Upper lobe of left lung (tissue), 6 donors: ENCODE results near the gene AXIN1. TPM values are rescaled to one million over a fixed set of nuclear protein-coding genes. Genes with fewer than 3 reads are reported as not detected.

Source experiments
- ATAC-seq, 2 donors: fragments of 200-7000 bp; cut with Tn5 transposase; one replicate each; pipeline ENCODE4 v1.9.1; 2022; ENCODE audit warnings: mild to moderate bottlenecking in 2 of 2, moderate library complexity in 2 of 2; ENCODE audit not compliant: low FRiP score in 2 of 2
- DNase-seq, 2 donors: peaks; one replicate each; pipeline ENCODE4 v3.0.0-alpha.2; 2019 to 2020
- H3K27ac ChIP-seq, 4 donors: fragments of 200-600 bp; sonication (generic); one replicate each; pipeline ENCODE4 v1.5.1; 2016 to 2019
- H3K27me3 ChIP-seq, 4 donors: fragments of 200-600 bp; sonication (generic); one replicate each; pipeline ENCODE4 v1.5.1; 2017 to 2019
- H3K36me3 ChIP-seq, 4 donors: fragments of 200-600 bp; sonication (generic); one replicate each; pipeline ENCODE4 v1.5.1; 2016 to 2019
- H3K4me1 ChIP-seq, 4 donors: fragments of 200-600 bp; sonication (generic); one replicate each; pipeline ENCODE4 v1.5.1; 2018 to 2019
- H3K4me3 ChIP-seq, 4 donors: fragments of 200-600 bp; sonication (generic); one replicate each; pipeline ENCODE4 v1.5.1; 2017 to 2019; ENCODE audit warnings: mild to moderate bottlenecking in 2 of 4, moderate library complexity in 1 of 4
- H3K9me3 ChIP-seq, 4 donors: fragments of 200-600 bp; sonication (generic); one replicate each; pipeline ENCODE4 v1.5.1; 2018 to 2019
- CTCF ChIP-seq, 6 experiments: fragments of 450-650 bp in 4 of 6; fragments of 200-600 bp in 2 of 6; sonication (generic) in 2 of 6; IDR thresholded peaks; one replicate each; pipeline ENCODE4 v1.5.1; 2016 to 2019; ENCODE audit warnings: antibody characterized with exemption in 6 of 6
- EP300 ChIP-seq, 4 donors: sonication (generic); formaldehyde crosslinking; IDR thresholded peaks; one replicate each; pipeline ENCODE4 v1.5.1; 2017; ENCODE audit warnings: antibody characterized with exemption in 4 of 4, control low read depth in 2 of 4
- POLR2A ChIP-seq, 4 donors: fragments of 450-650 bp; IDR thresholded peaks; one replicate each; pipeline ENCODE4 v1.5.1; 2016 to 2017; ENCODE audit warnings: antibody characterized with exemption in 4 of 4, mild to moderate bottlenecking in 2 of 4
- POLR2AphosphoS5 ChIP-seq, 2 donors: sonication (generic); formaldehyde crosslinking; IDR thresholded peaks; one replicate each; pipeline ENCODE4 v1.5.1; 2017; ENCODE audit warnings: antibody characterized with exemption in 2 of 2
- WGBS, 2 donors: methylation state at CpG; one replicate each; pipeline ENCODE4 v1.1.5; 2017 to 2018; 5-methylcytosine and 5-hydroxymethylcytosine counted together
- total RNA-seq, 6 donors: library from RNA; depleted of rRNA in 4 of 6; stranded (reverse); fragments of >200 nt in 4 of 6; gene quantifications; one replicate each; pipeline versions ENCODE4 v1.1.0 to v1.2.1, GENCODE V29; 2016 to 2021
- donor health status: DM: no; HTN: no; CAD: no; lungs with moderate emphysema.
- donor health status: DM: no; HTN: yes; CAD: no; lungs with severe emphysema.

Gene AXIN1
- total RNA-seq, 6 donors from 2014 or later = 26.8 to 45.9 (median 31.9) TPM

GRCh38 chr16:386641-387156 is 34.2 kb upstream of the AXIN1 start:
- ATAC-seq (no peak), DNase-seq (no peak)
- Histone ChIP-seq H3K27me3 (no peaks in the 10 kb centered on the region), H3K27ac (no peak overlapping the region), H3K36me3 (no peaks in the 10 kb centered on the region), H3K4me1 (peaks cover 12 to 20% (median 20%) of the 10 kb centered on the region in 4 donors), H3K4me3 (no peak overlapping the region), H3K9me3 (no peaks in the 10 kb centered on the region)
- 82 to 83% methylated on average over 19 of the region's 19 CpGs for WGBS, 2 donors
- TF ChIP-seq EP300 (IDR thresholded peaks at IDR 0.05) (no peak), CTCF (IDR thresholded peaks at IDR 0.05) (no peak), POLR2AphosphoS5 (IDR thresholded peaks at IDR 0.05) (no peak), POLR2A (IDR thresholded peaks at IDR 0.05) (no peak)

- peak in 1 of 2 donors; percentile 76 for DNase-seq
- 17 to 21% methylated on average over 33 of the region's 33 CpGs for WGBS, 2 donors
- H3K4me3 ChIP-seq = peak overlapping the region in 3 of 4 donors; percentile 98 to 100 (median 98)
- H3K36me3 ChIP-seq = no peaks in the 10 kb centered on the region
- H3K4me1 ChIP-seq = peaks cover 28 to 47% (median 43%) of the 10 kb centered on the region in 4 donors
- peak overlapping the region; percentile 68 to 95 (median 82) for H3K27ac ChIP-seq
- TF ChIP-seq EP300 (IDR thresholded peaks at IDR 0.05) (no peak), POLR2A (IDR thresholded peaks at IDR 0.05) (no peak), CTCF (IDR thresholded peaks at IDR 0.05) (no peak), POLR2AphosphoS5 (IDR thresholded peaks at IDR 0.05) (peak in 1 of 2 donors; percentile 47)
- no peaks in the 10 kb centered on the region for H3K27me3 ChIP-seq
- ATAC-seq = peak in 1 of 2 donors; percentile 35
- H3K9me3 ChIP-seq = no peaks in the 10 kb centered on the region
Measured at GRCh38 chr16:383326-384051, 31.0 kb upstream of the AXIN1 start.

- H3K4me3 ChIP-seq = peak within 1 kb of the TSS; percentile 92 to 100 (median 98)
- 0% methylated on average over 6 to 36 of the region's 123 CpGs for WGBS, 2 donors
- no peaks in the 10 kb centered on the region for H3K27me3 ChIP-seq
- H3K36me3 ChIP-seq = peaks cover 0 to 9% (median 6%) of the 10 kb centered on the region in 4 donors
- H3K9me3 ChIP-seq = no peaks in the 10 kb centered on the region
- H3K27ac ChIP-seq = peak within 1 kb of the TSS; percentile 82 to 95 (median 86)
- peaks cover 28 to 48% (median 43%) of the 10 kb centered on the region in 4 donors for H3K4me1 ChIP-seq
- TF ChIP-seq POLR2A (IDR thresholded peaks at IDR 0.05) = peak in 3 of 4 donors; percentile 10 to 71 (median 25)
- no peak for TF ChIP-seq EP300 (IDR thresholded peaks at IDR 0.05)
- peak in 1 of 2 donors; percentile 41 for TF ChIP-seq POLR2AphosphoS5 (IDR thresholded peaks at IDR 0.05)
- TF ChIP-seq CTCF (IDR thresholded peaks at IDR 0.05) = no peak
- DNase-seq = peak; percentile 76 to 94
- peak; percentile 70 to 85 for ATAC-seq
Measured at GRCh38 chr16:381789-382717, 29.5 kb upstream of the AXIN1 start, which contains the start of gene PGAP6. Gene PGAP6 (minus strand): TSS chr16:381978. CDS start chr16:381821, 157 bp downstream.

GRCh38 chr16:381012-381788 is 28.7 kb upstream of the AXIN1 start:
- Histone ChIP-seq H3K27ac (peak overlapping the region; percentile 82 to 95 (median 85)), H3K36me3 (peaks cover 0 to 17% (median 15%) of the 10 kb centered on the region in 4 donors), H3K4me1 (peaks cover 28 to 48% (median 43%) of the 10 kb centered on the region in 4 donors), H3K9me3 (no peaks in the 10 kb centered on the region), H3K4me3 (peak overlapping the region; percentile 92 to 100 (median 98)), H3K27me3 (no peaks in the 10 kb centered on the region)
- DNase-seq (peak in 1 of 2 donors; percentile 90), ATAC-seq (peak; percentile 1 to 56)
- TF ChIP-seq EP300 (IDR thresholded peaks at IDR 0.05) (no peak), CTCF (IDR thresholded peaks at IDR 0.05) (peak in 2 of 6 experiments; percentile 6 to 7)
- 0 to 6% methylated on average over 4 to 25 of the region's 73 CpGs for WGBS, 2 donors
